IMR-90 (cell line): ENCODE measurements around the gene C2orf49. TPM values are rescaled to one million over a fixed set of nuclear protein-coding genes. Genes with fewer than 3 reads are reported as not detected.

ENCODE experiments used
- ATAC-seq: fragments of 200-7000 bp; cut with Tn5 transposase; 2 replicates; pipeline ENCODE4 v1.9.1; 2020; ENCODE audit warnings: low read depth, mild to moderate bottlenecking, moderate library complexity
- BruUV-seq: library from RNA; stranded (reverse); fragments of 400-500 nt; replicated peaks from 2 replicates; lab custom pipeline; 2021; lab: Mats Ljungman, UMichigan
- CTCF ChIA-PET: fragments of 300-600 bp; formaldehyde crosslinking; extraction: SDS; loops from one replicate; lab custom pipeline; 2021; ENCODE audit warnings: antibody characterized with exemption; lab: Yijun Ruan, JAX
- POLR2A ChIA-PET: fragments of 300-600 bp; sonication (Branson Sonifier 250); formaldehyde crosslinking; loops from one replicate; lab custom pipeline; 2022; ENCODE audit warnings: antibody characterized with exemption; ENCODE audit not compliant: unreplicated experiment; lab: Charles Lee
- DNase-seq: peaks from one replicate; pipeline ENCODE4 v3.0.0; 2013
- H2AFZ ChIP-seq: replicated peaks from 2 replicates; pipeline ENCODE3; 2013; ENCODE audit warnings: low read length, mild to moderate bottlenecking; ENCODE audit not compliant: poor library complexity
- H2AK5ac ChIP-seq: 2 replicates; pipeline ENCODE4 v1.6.1; 2013; ENCODE audit warnings: low read depth, low read length, inconsistent platforms
- H2AK9ac ChIP-seq: replicated peaks from 2 replicates; pipeline ENCODE3; 2013; ENCODE audit warnings: mild to moderate bottlenecking, low read depth, low read length, moderate library complexity; ENCODE audit not compliant: poor library complexity
- H2BK120ac ChIP-seq: 2 replicates; pipeline ENCODE4 v1.6.1; 2013; ENCODE audit warnings: low read depth, low read length, inconsistent platforms
- H2BK15ac ChIP-seq: 3 replicates; pipeline ENCODE4 v1.6.1; 2013; ENCODE audit warnings: low read depth, low read length, inconsistent platforms
- H2BK20ac ChIP-seq: 2 replicates; pipeline ENCODE4 v1.6.1; 2013; ENCODE audit warnings: low read depth, mild to moderate bottlenecking, inconsistent platforms, low read length, moderate library complexity
- H2BK5ac ChIP-seq: 2 replicates; pipeline ENCODE4 v1.6.1; 2013; ENCODE audit warnings: mild to moderate bottlenecking, low read depth, low read length, inconsistent platforms; ENCODE audit not compliant: poor library complexity, severe bottlenecking
- H3K14ac ChIP-seq: replicated peaks from 2 replicates; pipeline ENCODE4 v1.6.1; 2013; ENCODE audit warnings: low read depth, low read length, inconsistent platforms
- H3K18ac ChIP-seq: 2 replicates; pipeline ENCODE4 v1.6.1; 2013; ENCODE audit warnings: low read depth, low read length, control low read depth
- H3K23ac ChIP-seq: 2 replicates; pipeline ENCODE4 v1.6.1; 2013; ENCODE audit warnings: low read depth, low read length, inconsistent platforms
- H3K27ac ChIP-seq: 2 replicates; pipeline ENCODE4 v1.5.1; 2013; ENCODE audit warnings: mild to moderate bottlenecking, control low read depth, low read length; ENCODE audit not compliant: insufficient read depth
- H3K27me3 ChIP-seq: 2 replicates; pipeline ENCODE4 v1.6.1; 2013; ENCODE audit warnings: low read length; ENCODE audit not compliant: control insufficient read depth, insufficient read depth
- H3K36me3 ChIP-seq: 2 replicates; pipeline ENCODE4 v1.6.1; 2013; ENCODE audit warnings: low read length, mixed read lengths; ENCODE audit not compliant: control insufficient read depth, insufficient read depth
- H3K4ac ChIP-seq: 2 replicates; pipeline ENCODE4 v1.6.1; 2013; ENCODE audit warnings: low read depth, low read length, inconsistent platforms
- H3K4me1 ChIP-seq: 2 replicates; pipeline ENCODE4 v1.6.1; 2013; ENCODE audit warnings: low read length, mixed read lengths; ENCODE audit not compliant: control insufficient read depth, insufficient read depth
- H3K4me2 ChIP-seq: 2 replicates; pipeline ENCODE4 v1.6.1; 2013; ENCODE audit warnings: low read depth, mild to moderate bottlenecking, control low read depth, low read length, moderate library complexity
- H3K4me3 ChIP-seq: 2 replicates; pipeline ENCODE4 v1.5.1; 2013; ENCODE audit warnings: low read depth, mild to moderate bottlenecking, control low read depth, low read length, moderate library complexity; ENCODE audit not compliant: insufficient read depth
- H3K56ac ChIP-seq: 2 replicates; pipeline ENCODE4 v1.6.1; 2013; ENCODE audit warnings: low read length, inconsistent platforms; ENCODE audit not compliant: insufficient read depth; ENCODE audit errors: extremely low read depth
- H3K79me1 ChIP-seq, 2 experiments: 2 replicates each; pipeline ENCODE4 v1.6.1; 2013; ENCODE audit warnings: low read length in 2 of 2, inconsistent platforms in 1 of 2, low read depth in 1 of 2
- H3K9ac ChIP-seq: 2 replicates; pipeline ENCODE4 v1.6.1; 2013; ENCODE audit warnings: low read depth, low read length, control low read depth
- H3K9me1 ChIP-seq: 2 replicates; pipeline ENCODE4 v1.6.1; 2013; ENCODE audit warnings: low read length, inconsistent platforms; ENCODE audit not compliant: insufficient read depth
- H3K9me3 ChIP-seq: 2 replicates; pipeline ENCODE4 v1.6.1; 2013; ENCODE audit warnings: low read length; ENCODE audit not compliant: control insufficient read depth, insufficient read depth
- H4K20me1 ChIP-seq: 2 replicates; pipeline ENCODE4 v1.6.1; 2013; ENCODE audit warnings: low read length, inconsistent platforms; ENCODE audit not compliant: insufficient read depth
- H4K5ac ChIP-seq: 2 replicates; pipeline ENCODE4 v1.6.1; 2013; ENCODE audit warnings: mild to moderate bottlenecking, low read depth, low read length, control low read depth
- H4K8ac ChIP-seq, 2 experiments: 2 replicates each; pipeline ENCODE4 v1.6.1; 2013; ENCODE audit warnings: low read depth in 2 of 2, low read length in 2 of 2, control low read depth in 1 of 2, inconsistent platforms in 1 of 2
- H4K91ac ChIP-seq: 2 replicates; pipeline ENCODE4 v1.6.1; 2013; ENCODE audit warnings: low read depth, low read length, inconsistent platforms; ENCODE audit not compliant: insufficient read depth
- BHLHE40 ChIP-seq: fragments of 150-350 bp; IDR thresholded peaks from 2 replicates; pipeline ENCODE4 v1.6.1; 2016; ENCODE audit warnings: mild to moderate bottlenecking, low read depth, low read length
- CEBPB ChIP-seq: IDR thresholded peaks from 2 replicates; pipeline ENCODE4 v1.6.1; 2012; ENCODE audit warnings: low read depth, low read length, improper control_type of control experiment
- CHD1 ChIP-seq: IDR thresholded peaks from 2 replicates; pipeline ENCODE4 v1.6.1; 2012; ENCODE audit warnings: low read depth, low read length, improper control_type of control experiment
- CTCF ChIP-seq: conservative IDR thresholded peaks from 2 replicates; pipeline ENCODE4 v1.5.1; 2012; ENCODE audit warnings: mild to moderate bottlenecking, low read depth, low read length, improper control_type of control experiment
- ELK1 ChIP-seq: fragments of 150-350 bp; IDR thresholded peaks from 2 replicates; pipeline ENCODE4 v1.6.1; 2016; ENCODE audit warnings: low read depth, mild to moderate bottlenecking, low read length, moderate library complexity, borderline replicate concordance
- FOS ChIP-seq: fragments of 150-350 bp; IDR thresholded peaks from 2 replicates; pipeline ENCODE4 v1.6.1; 2016; ENCODE audit warnings: low read depth, low read length
- MAFK ChIP-seq: IDR thresholded peaks from 2 replicates; pipeline ENCODE4 v1.6.1; 2012; ENCODE audit warnings: low read depth, low read length, improper control_type of control experiment
- MAZ ChIP-seq: IDR thresholded peaks from 2 replicates; pipeline ENCODE4 v1.6.1; 2012; ENCODE audit warnings: low read depth, mild to moderate bottlenecking, low read length, improper control_type of control experiment, moderate library complexity, borderline replicate concordance
- MXI1 ChIP-seq: IDR thresholded peaks from 2 replicates; pipeline ENCODE4 v1.6.1; 2012; ENCODE audit warnings: low read depth, mild to moderate bottlenecking, low read length, moderate library complexity, borderline replicate concordance
- NFE2L2 ChIP-seq: fragments of 150-350 bp; IDR thresholded peaks from 2 replicates; pipeline ENCODE4 v1.6.1; 2016; ENCODE audit warnings: low read depth, mild to moderate bottlenecking, low read length
- POLR2A ChIP-seq: IDR thresholded peaks from 2 replicates; pipeline ENCODE4 v1.6.1; 2012; ENCODE audit warnings: mild to moderate bottlenecking, low read depth, low read length
- RAD21 ChIP-seq: IDR thresholded peaks from 2 replicates; pipeline ENCODE4 v1.6.1; 2012; ENCODE audit warnings: low read length, improper control_type of control experiment
- RCOR1 ChIP-seq: IDR thresholded peaks from 2 replicates; pipeline ENCODE4 v1.6.1; 2012; ENCODE audit warnings: mild to moderate bottlenecking, low read length, improper control_type of control experiment; ENCODE audit not compliant: insufficient replicate concordance
- RFX5 ChIP-seq: IDR thresholded peaks from 2 replicates; pipeline ENCODE4 v1.8.0; 2012; ENCODE audit warnings: low read depth, mild to moderate bottlenecking, low read length, moderate library complexity
- SMC3 ChIP-seq: fragments of 150-350 bp; IDR thresholded peaks from 2 replicates; pipeline ENCODE4 v1.6.1; 2016; ENCODE audit warnings: low read depth, mild to moderate bottlenecking, antibody characterized with exemption, low read length, moderate library complexity
- USF2 ChIP-seq: fragments of 150-350 bp; IDR thresholded peaks from 2 replicates; pipeline ENCODE4 v1.6.1; 2017; ENCODE audit warnings: mild to moderate bottlenecking, antibody characterized with exemption, low read length, low read depth
- WGBS, 2 experiments: methylation state at CpG; one replicate each; pipeline versions ENCODE4 v1.1.5 to v1.1.7; 2013; ENCODE audit warnings: missing lambda C conversion rate in 2 of 2; ENCODE audit not compliant: insufficient read length in 1 of 2; ENCODE audit errors: extremely low coverage in 2 of 2; 5-methylcytosine and 5-hydroxymethylcytosine counted together
- dilution Hi-C: fragments of 300-500 bp; cut with HindIII; formaldehyde crosslinking; loops from one replicate; pipeline ENCODE4 v1.14.3; 2018; ENCODE audit warnings: low sequenced_read_pairs; ENCODE audit not compliant: unreplicated experiment
- in situ Hi-C: fragments of 300-500 bp; cut with MboI; formaldehyde crosslinking; loops from 3 replicates; pipeline ENCODE4 v1.14.3; 2019; ENCODE audit warnings: low sequenced_read_pairs, inconsistent platforms, mixed read lengths
- intact Hi-C: fragments of 100-400 bp; cut with micrococcal nuclease; formaldehyde crosslinking; loops from 2 replicates; pipeline ENCODE4 v1.10.0; 2022
- polyA plus RNA-seq, 3 experiments: library from polyadenylated mRNA; depleted of rRNA; stranded (reverse); fragments of >200 nt; gene quantifications; 2 replicates each; pipeline ENCODE4 v1.2.3, GENCODE V29; 2012; ENCODE audit warnings: low replicate concordance in 1 of 3
- total RNA-seq: library from RNA; depleted of rRNA; stranded (reverse); fragments of >200 nt; gene quantifications from 2 replicates; pipeline ENCODE4 v1.2.3, GENCODE V29; 2012

The C2orf49 gene
- total and polyA plus RNA-seq, 2 of the 4 experiments (the other 2 are of a cell fraction) = 3.8 to 8.5 TPM

- Histone ChIP-seq H3K4ac (no peak overlapping the region), H3K36me3 (peaks cover 9% of the 10 kb centered on the region), H3K9me3 (no peaks in the 10 kb centered on the region), H4K8ac (no peak overlapping the region), H4K5ac (no peak overlapping the region), H3K4me1 (0 out of 2 replicates have a peak, but pooled peaks cover 2% of the 10 kb centered on the region), H4K91ac (no peak overlapping the region), H3K4me3 (no peak overlapping the region), H4K20me1 (no peaks in the 10 kb centered on the region; the same call in 1 of the 2 replicates), H3K23ac (no peak overlapping the region), H3K4me2 (no peak overlapping the region), H3K14ac (no peak overlapping the region), H2AK5ac (no peak overlapping the region), H2BK20ac (no peak overlapping the region), H3K9ac (no peak overlapping the region), H2AK9ac (no peak overlapping the region), H2BK15ac (no peak overlapping the region), H3K27ac (no peak overlapping the region), H3K9me1 (no peaks in the 10 kb centered on the region), H3K27me3 (no peaks in the 10 kb centered on the region), H3K56ac (no peak overlapping the region), H2BK120ac (no peak overlapping the region), H3K18ac (no peak overlapping the region), H2AFZ (no peak overlapping the region), H2BK5ac (no peak overlapping the region), H3K79me1 (peaks cover 3 to 6% of the 10 kb centered on the region in 2 experiments; a peak in 3 of 4 replicates)
- TF ChIP-seq USF2 (no peak), NFE2L2 (no peak), MAZ (no peak), CEBPB (no peak), CTCF (no peak), ELK1 (no peak), MAFK (no peak), MXI1 (no peak), RAD21 (no peak), POLR2A (no peak), SMC3 (no peak), BHLHE40 (no peak), FOS (no peak), RFX5 (no peak), RCOR1 (no peak), CHD1 (no peak)
- ChIA-PET POLR2A (no interaction called here), CTCF (interaction anchor here (1.4 kb wide), 1 partner anchor 179 kb away, joined by 7 read pairs; no protein-coding TSS in a partner anchor)
- ATAC-seq = no peak
- no TSS peak for BruUV-seq
- in situ Hi-C loops (no loop called here), dilution Hi-C loops (no loop called here), intact Hi-C loops (loop anchor here (2.0 kb wide), 1 partner anchor 33 kb away; no protein-coding TSS in a partner anchor)
- DNase-seq = no peak
- 90% methylated on average over 5 of the region's 6 CpGs; no CpG with 5 or more reads in 1 of the 2 experiments for WGBS, 2 experiments
These were observed 43.3 kb upstream of the C2orf49 start for GRCh38 chr2:105294046-105294445.
